HepG2 (cell line): ENCODE measurements around the gene MAGI1. TPM values are rescaled to one million over a fixed set of nuclear protein-coding genes. Genes with fewer than 3 reads are reported as not detected.

Source experiments
- ATAC-seq: fragments of 200-7000 bp; cut with Tn5 transposase; 3 replicates; pipeline ENCODE4 v1.9.1; 2020; ENCODE audit warnings: mild to moderate bottlenecking, moderate library complexity
- BruUV-seq: library from RNA; stranded (reverse); fragments of 400-500 nt; replicated peaks from 2 replicates; lab custom pipeline; 2021; lab: Mats Ljungman, UMichigan
- CTCF ChIA-PET: fragments of 300-600 bp; formaldehyde crosslinking; extraction: SDS; loops from one replicate; lab custom pipeline; 2021; ENCODE audit warnings: low total read pairs, inconsistent platforms, low intra/inter-chr PET ratio; lab: Yijun Ruan, JAX
- POLR2A ChIA-PET: fragments of 350-600 bp; sonication (Branson Sonifier 250); formaldehyde crosslinking; loops from one replicate; lab custom pipeline; 2020; ENCODE audit warnings: antibody characterized with exemption, inconsistent platforms; lab: Yijun Ruan, JAX
- DNase-seq: peaks from one replicate; pipeline ENCODE4 v3.0.0-alpha.2; 2015; ENCODE audit warnings: low spot score
- FAIRE-seq: peaks from 3 replicates; lab custom pipeline; 2011; peaks lifted over from hg19 to GRCh38; lab: Jason Lieb, UNC
- H2AFZ ChIP-seq: one replicate; pipeline ENCODE4 v1.6.1; 2011; ENCODE audit warnings: low read length, inconsistent platforms
- H3K27ac ChIP-seq: fragments of 300-600 bp; 3 replicates; pipeline ENCODE4 v1.8.0; 2011; ENCODE audit warnings: mixed run types, mild to moderate bottlenecking, mixed read lengths, low read length, inconsistent platforms; ENCODE audit not compliant: insufficient read depth; ENCODE audit errors: extremely low read length
- H3K27me3 ChIP-seq, 2 experiments: fragments of 200-600 bp in 1 of 2; 2 replicates in 1 of 2; 3 replicates in 1 of 2; pipeline versions ENCODE4 v1.6.0 to v1.8.0; 2011; ENCODE audit warnings: low read length in 2 of 2, mild to moderate bottlenecking in 2 of 2, moderate library complexity in 2 of 2, inconsistent platforms in 1 of 2; ENCODE audit not compliant: insufficient read depth in 2 of 2, control insufficient read depth in 1 of 2
- H3K36me3 ChIP-seq, 2 experiments: fragments of 200-600 bp in 1 of 2; replicated peaks in 1 of 2; 2 replicates in 1 of 2; 3 replicates in 1 of 2; pipeline versions ENCODE4 v1.5.1 to v1.8.0; 2011; ENCODE audit warnings: low read length in 2 of 2, inconsistent platforms in 1 of 2; ENCODE audit not compliant: insufficient read depth in 2 of 2, control insufficient read depth in 1 of 2
- H3K4me1 ChIP-seq: 2 replicates; pipeline ENCODE4 v1.5.1; 2012; ENCODE audit warnings: low read length, inconsistent platforms; ENCODE audit not compliant: insufficient read depth
- H3K4me2 ChIP-seq: 2 replicates; pipeline ENCODE4 v1.6.0; 2011; ENCODE audit warnings: low read depth, low read length, inconsistent platforms
- H3K4me3 ChIP-seq, 3 experiments: fragments of 200-600 bp in 1 of 3; sonication (generic), shearing (Covaris generic) in 1 of 3; replicated peaks in 1 of 3; 2 replicates each; pipeline ENCODE4 v1.5.1; 2011 to 2016; ENCODE audit warnings: low read length in 3 of 3, inconsistent platforms in 2 of 3, low read depth in 2 of 3, mild to moderate bottlenecking in 2 of 3, control low read depth in 1 of 3, mixed read lengths in 1 of 3; ENCODE audit not compliant: insufficient read depth in 1 of 3
- H3K79me2 ChIP-seq: one replicate; pipeline ENCODE4 v1.6.1; 2011; ENCODE audit warnings: low read length, inconsistent platforms; ENCODE audit not compliant: insufficient read depth
- H3K9ac ChIP-seq: 2 replicates; pipeline ENCODE4 v1.6.0; 2011; ENCODE audit warnings: mild to moderate bottlenecking, low read depth, low read length, inconsistent platforms; ENCODE audit not compliant: insufficient read depth
- H3K9me3 ChIP-seq: 2 replicates; pipeline ENCODE4 v1.5.1; 2012; ENCODE audit warnings: mild to moderate bottlenecking, low read length
- H4K20me1 ChIP-seq: 2 replicates; pipeline ENCODE4 v1.6.0; 2011; ENCODE audit warnings: inconsistent platforms, mild to moderate bottlenecking, low read length, moderate library complexity; ENCODE audit not compliant: insufficient read depth
- CBFB ChIP-seq: sonication (generic); formaldehyde crosslinking; IDR thresholded peaks from 2 replicates; pipeline ENCODE4 v1.4.0; 2020; ENCODE audit warnings: missing genetic modification reagents
- CBX2 ChIP-seq, 2 experiments: fragments of 200-600 bp in 1 of 2; sonication (generic); formaldehyde crosslinking in 1 of 2; IDR thresholded peaks; 2 replicates each; pipeline versions ENCODE4 v1.7.0 to v1.8.1; 2018 to 2022; ENCODE audit warnings: low read depth in 2 of 2, low read length in 1 of 2, mild to moderate bottlenecking in 1 of 2, missing genetic modification reagents in 1 of 2
- HOXA5 ChIP-seq: sonication (generic); formaldehyde crosslinking; IDR thresholded peaks from 2 replicates; pipeline ENCODE4 v1.4.0; 2020; ENCODE audit warnings: missing genetic modification reagents
- SRSF9 ChIP-seq: fragments of 200-400 bp; formaldehyde crosslinking; IDR thresholded peaks from 2 replicates; pipeline ENCODE4 v1.6.1; 2018; ENCODE audit warnings: borderline replicate concordance, mild to moderate bottlenecking, low read depth, low read length; ENCODE audit not compliant: insufficient read depth, poor library complexity, severe bottlenecking
- THAP11 ChIP-seq: IDR thresholded peaks from 2 replicates; pipeline ENCODE4 v1.6.1; 2016; ENCODE audit warnings: missing biosample characterization, missing genetic modification reagents
- ZBTB25 ChIP-seq: IDR thresholded peaks from 2 replicates; pipeline ENCODE4 v1.6.1; 2018; ENCODE audit warnings: missing genetic modification reagents
- ZNF598 ChIP-seq: sonication (generic); formaldehyde crosslinking; IDR thresholded peaks from 2 replicates; pipeline ENCODE4 v1.5.1; 2020; ENCODE audit warnings: mild to moderate bottlenecking, missing genetic modification reagents, borderline replicate concordance
- ZNF737 ChIP-seq: sonication (generic); formaldehyde crosslinking; IDR thresholded peaks from 2 replicates; pipeline ENCODE4 v1.5.0; 2020; ENCODE audit warnings: missing genetic modification reagents, mild to moderate bottlenecking, borderline replicate concordance
- WGBS: methylation state at CpG from one replicate; pipeline ENCODE4 v1.1.6; 2017; ENCODE audit warnings: low lambda C conversion rate; 5-methylcytosine and 5-hydroxymethylcytosine counted together
- in situ Hi-C: cut with HindIII; loops from 2 replicates; pipeline ENCODE4 v1.10.0; 2017; ENCODE audit warnings: low pct_unique_long_range_greater_than_20kb; ENCODE audit not compliant: extremely low pct_ligation_motif_present
- intact Hi-C: fragments of 100-400 bp; cut with micrococcal nuclease; formaldehyde crosslinking; loops from one replicate; pipeline ENCODE4 v1.10.0; 2022; ENCODE audit not compliant: unreplicated experiment
- polyA plus RNA-seq, 8 experiments: library from polyadenylated mRNA; depleted of rRNA in 3 of 8; stranded (reverse) in 7 of 8; unstranded in 1 of 8; fragments of >200 nt; fragmentation: Illumina TruSeq in 4 of 8; extraction: Trizol in 4 of 8; gene quantifications; 2 replicates each; pipeline versions ENCODE4 v1.2.1 to v1.2.3, GENCODE V29; 2011 to 2016; ENCODE audit warnings: low read depth in 4 of 8, missing spikeins in 1 of 8, mixed read lengths in 1 of 8; ENCODE audit not compliant: insufficient read depth in 1 of 8
- total RNA-seq, 5 experiments: library from RNA; depleted of rRNA; stranded (reverse); fragments of >200 nt; fragmentation: Illumina TruSeq; extraction: Trizol; gene quantifications; 2 replicates each; pipeline ENCODE4 v1.2.3, GENCODE V29; 2016; ENCODE audit warnings: low read depth in 1 of 5
- TF ChIP-seq, protein P1 (sequence below): sonication (generic); formaldehyde crosslinking; IDR thresholded peaks from 2 replicates; pipeline ENCODE4 v1.8.0; 2022; ENCODE audit warnings: mild to moderate bottlenecking, missing genetic modification reagents, moderate library complexity

MAGI1 gene
- total and polyA plus RNA-seq, 2 of the 13 experiments (the other 11 are each of a cell fraction or from before 2014, with no cell fraction given) = 22.2 to 26.0 TPM

DNA sequence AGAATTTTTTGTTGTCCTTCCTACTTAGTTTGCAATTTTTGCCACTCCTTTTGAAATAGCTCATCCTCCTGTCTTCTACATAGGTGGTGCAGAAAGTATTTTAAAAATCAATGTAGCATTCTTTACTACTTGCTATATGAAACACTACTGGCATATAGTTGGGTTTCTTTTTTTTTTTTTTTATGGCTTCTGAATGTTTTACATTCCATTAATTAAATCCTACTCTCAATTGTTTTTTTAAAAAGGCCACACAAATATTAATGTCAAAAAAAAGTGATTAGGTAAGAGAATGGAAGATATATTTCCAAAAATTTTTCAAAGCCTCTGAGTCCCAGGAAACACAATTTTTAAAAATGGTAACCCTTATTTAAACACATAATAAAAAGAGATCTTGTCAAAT, 262.6 kb downstream of the MAGI1 start (continued):
- TF ChIP-seq, protein P1, sequence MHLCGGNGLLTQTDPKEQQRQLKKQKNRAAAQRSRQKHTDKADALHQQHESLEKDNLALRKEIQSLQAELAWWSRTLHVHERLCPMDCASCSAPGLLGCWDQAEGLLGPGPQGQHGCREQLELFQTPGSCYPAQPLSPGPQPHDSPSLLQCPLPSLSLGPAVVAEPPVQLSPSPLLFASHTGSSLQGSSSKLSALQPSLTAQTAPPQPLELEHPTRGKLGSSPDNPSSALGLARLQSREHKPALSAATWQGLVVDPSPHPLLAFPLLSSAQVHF (CRISPR knock-in tag) = no peak
- no peak for TF ChIP-seq CBFB (CRISPR knock-in tag)

- WGBS = 77% methylated on average over 3 of the region's 3 CpGs
- ChIA-PET POLR2A (no interaction called here), CTCF (no interaction called here)
- no peak overlapping the region for H3K9ac ChIP-seq
- H3K9me3 ChIP-seq = no peaks in the 10 kb centered on the region
- no peak overlapping the region for H3K27ac ChIP-seq
- peaks cover 17% of the 10 kb centered on the region for H4K20me1 ChIP-seq
- intact Hi-C loops = no loop called here
- FAIRE-seq (no peak), DNase-seq (no peak), ATAC-seq (no peak)
- no peak for TF ChIP-seq SRSF9
- no peak for TF ChIP-seq HOXA5
- TF ChIP-seq THAP11 (CRISPR knock-in tag) = no peak
- no peak for TF ChIP-seq CBX2 (IDR thresholded peaks at IDR 0.05; ENCODE audit: low read depth, low read length)
- TF ChIP-seq CBX2 (CRISPR knock-in tag; IDR thresholded peaks at IDR 0.05; ENCODE audit: low read depth) = no peak
- TF ChIP-seq ZBTB25 (CRISPR knock-in tag) = no peak
- no peak for TF ChIP-seq ZNF737
- TF ChIP-seq ZNF598 = no peak
- H3K4me3 ChIP-seq = no peak overlapping the region
- peaks cover 16% of the 10 kb centered on the region for H3K79me2 ChIP-seq
- H3K27me3 ChIP-seq = no peaks in the 10 kb centered on the region; a peak in 1 of 5 replicates
- H2AFZ ChIP-seq = no peak overlapping the region
- no TSS peak for BruUV-seq
- H3K4me2 ChIP-seq = no peak overlapping the region
- peaks cover 11% of the 10 kb centered on the region; the same call in 1 of the 2 replicates for H3K4me1 ChIP-seq
- peaks cover 0 to 2% of the 10 kb centered on the region in 2 experiments; a peak in 1 of 5 replicates for H3K36me3 ChIP-seq
- in situ Hi-C loops = no loop called here
These were observed 266.0 kb downstream of the MAGI1 start for GRCh38 chr3:65772758-65773157.
